Retina (tissue), 1 donor: ENCODE data around the gene HYCC1.
"Not testable (repeated sequence)": the region's sequence is repeated elsewhere in the genome, so short reads cannot be mapped to it uniquely, and the experiment has no call there.

Experiments used
- DNase-seq: peaks from one replicate; pipeline ENCODE4 v3.0.0-alpha.2; 2016

The HYCC1 gene

GRCh38 chr7:23013715-23014649 is at the start of gene HYCC1:
Gene HYCC1, minus strand, starts transcription at chr7:23014130. Its CDS starts 23,019 bp downstream, at chr7:22991111.
- peak; percentile 99 for DNase-seq

- no peak for DNase-seq
Measured at GRCh38 chr7:23062452-23062851, 48.5 kb upstream of the HYCC1 start.

- DNase-seq, result no peak
Measured at GRCh38 chr7:23061327-23061726, 47.4 kb upstream of the HYCC1 start.

- no peak for DNase-seq
Measured at GRCh38 chr7:23058408-23059096, 44.6 kb upstream of the HYCC1 start.

- DNase-seq, result peak; percentile 15
Measured at GRCh38 chr7:23055582-23056178, 41.8 kb upstream of the HYCC1 start.

DNA sequence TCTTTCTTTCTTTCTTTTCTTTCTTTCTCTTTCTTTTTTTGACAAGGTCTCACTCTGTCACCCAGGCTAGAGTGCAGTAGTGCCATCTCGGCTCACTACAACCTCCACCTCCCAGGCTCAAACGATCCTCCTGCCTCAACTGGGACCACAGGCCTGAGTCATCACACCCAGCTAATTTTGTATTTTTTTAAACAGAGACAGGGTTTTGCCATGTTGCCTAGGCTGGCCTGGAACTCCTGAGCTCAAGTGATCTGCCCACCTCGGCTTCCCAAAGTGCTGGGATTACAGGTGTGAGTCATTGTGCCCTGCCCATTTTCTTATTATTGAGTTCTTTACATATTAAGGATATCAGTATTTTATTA is 37.2 kb upstream of the HYCC1 start:
- not testable (repeated sequence) for DNase-seq

- DNase-seq, result not testable (repeated sequence)
Measured at GRCh38 chr7:23046336-23046735, 32.4 kb upstream of the HYCC1 start.

GRCh38 chr7:23045086-23045485 is 31.2 kb upstream of the HYCC1 start:
- DNase-seq, result not testable (repeated sequence)

DNA sequence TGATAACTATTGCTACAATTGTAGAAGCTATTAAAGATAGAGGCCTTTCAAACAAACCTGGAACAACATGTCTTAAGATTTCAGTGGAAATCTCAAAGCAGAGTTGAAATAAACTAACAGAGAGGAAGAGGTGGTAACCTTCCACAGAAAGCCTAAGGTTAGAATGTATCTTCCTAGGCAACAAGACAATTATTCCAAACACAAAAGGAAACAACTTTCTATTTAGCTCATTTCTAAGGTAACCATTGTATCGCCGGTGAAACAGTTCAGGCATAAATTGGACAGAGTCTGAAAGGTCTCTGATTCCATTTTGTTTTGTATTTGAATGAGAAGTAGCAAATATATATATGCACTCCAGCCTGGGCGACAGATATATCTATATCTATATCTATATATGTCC is 30.7 kb upstream of the HYCC1 start:
- no peak for DNase-seq

- DNase-seq, result no peak
Measured at GRCh38 chr7:23043441-23043840, 29.5 kb upstream of the HYCC1 start.

- DNase-seq, result not testable (repeated sequence)
Measured at GRCh38 chr7:23039674-23040073, 25.7 kb upstream of the HYCC1 start.

- DNase-seq, result not testable (repeated sequence)
Measured at GRCh38 chr7:23035542-23036371, 21.8 kb upstream of the HYCC1 start.

DNA sequence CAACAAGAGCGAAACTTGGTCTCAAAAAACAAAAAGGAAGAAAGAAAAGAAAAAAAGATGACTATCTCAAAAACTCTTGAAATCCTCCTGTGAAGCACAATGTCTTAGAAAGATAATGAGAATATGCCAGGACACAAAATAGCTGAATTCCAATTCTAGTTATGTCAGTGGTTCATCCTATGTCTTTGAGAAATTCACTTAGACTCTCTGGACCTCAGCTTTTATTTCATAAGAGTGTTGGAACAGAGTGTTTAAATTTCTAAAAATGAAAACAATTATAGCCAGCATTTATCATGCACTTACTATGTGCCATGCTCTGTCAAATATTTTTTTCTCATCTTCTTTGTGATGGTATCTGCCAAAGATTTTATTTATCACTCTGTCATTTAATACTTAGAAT is 13.3 kb upstream of the HYCC1 start:
- DNase-seq, result no peak

- no peak for DNase-seq
Measured at GRCh38 chr7:23026164-23026563, 12.2 kb upstream of the HYCC1 start.

GRCh38 chr7:23024454-23024853 is 10.5 kb upstream of the HYCC1 start:
- no peak for DNase-seq

DNA sequence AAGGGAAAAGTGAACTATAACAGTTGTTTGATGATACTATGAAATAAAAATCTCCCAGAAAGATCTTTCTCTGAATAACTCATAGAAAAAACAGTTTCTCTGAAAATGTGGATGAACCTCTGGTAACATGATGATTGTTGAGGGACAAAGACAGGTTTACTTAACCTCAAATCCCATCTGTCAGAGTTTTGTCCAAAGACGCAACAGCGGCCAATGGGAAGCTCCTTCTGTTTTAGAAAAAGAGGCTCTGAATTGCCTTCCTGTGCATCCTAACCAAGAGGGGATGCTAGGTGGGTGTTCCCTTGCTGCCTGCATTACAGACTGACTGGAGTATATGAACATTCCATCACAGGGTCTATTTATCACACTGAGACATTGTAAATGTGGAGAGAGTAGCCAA is 8.9 kb upstream of the HYCC1 start:
- DNase-seq, result no peak

GRCh38 chr7:23022258-23022769 is 8.4 kb upstream of the HYCC1 start:
- DNase-seq, result no peak

DNA sequence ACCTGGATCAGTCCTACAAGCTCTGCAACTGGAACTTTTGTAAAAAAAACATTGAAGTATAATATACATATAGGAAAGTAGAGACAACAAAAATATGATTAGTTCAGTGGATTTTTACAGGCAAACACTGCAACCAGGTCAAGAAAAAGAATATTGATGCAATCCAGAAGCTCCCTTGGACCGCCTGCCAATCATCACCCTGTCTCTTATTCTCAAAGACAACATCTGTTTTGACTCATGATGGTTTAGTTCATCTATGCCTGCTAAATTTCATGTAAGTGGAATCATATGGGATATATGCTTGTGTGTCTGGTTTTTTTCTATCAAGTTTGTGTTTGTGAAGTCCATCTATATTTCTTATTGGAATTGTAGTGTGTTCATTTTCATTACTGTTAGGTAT is 7.7 kb upstream of the HYCC1 start:
- DNase-seq, result no peak

- DNase-seq, result no peak
Measured at GRCh38 chr7:23020742-23021401, 6.9 kb upstream of the HYCC1 start.

DNA sequence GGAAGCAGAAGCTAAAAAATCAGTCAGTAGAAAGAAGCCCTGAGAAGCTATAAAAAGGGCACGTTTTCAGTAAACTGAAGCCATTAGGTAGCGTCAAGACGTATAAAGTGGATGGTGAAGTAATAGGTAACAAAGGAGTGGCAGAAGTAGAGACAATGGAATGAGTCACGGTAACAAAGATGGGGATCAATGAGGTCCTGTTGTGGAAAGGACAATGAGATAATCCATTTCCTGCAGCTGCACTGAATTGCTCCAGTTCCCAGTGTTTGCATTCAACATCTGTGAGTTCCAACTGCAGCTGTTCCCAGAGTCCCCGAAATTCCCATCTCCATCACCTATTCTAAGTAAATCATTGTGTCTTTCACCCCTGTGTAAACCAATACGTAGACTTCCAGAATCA is 4.8 kb upstream of the HYCC1 start:
- no peak for DNase-seq

GRCh38 chr7:23017309-23017708 is 3.4 kb upstream of the HYCC1 start:
- no peak for DNase-seq
